OCI-LY1 (cell line): ENCODE measurements around the gene CACNA2D1.

Experiments used
- H2AFZ ChIP-seq: fragments of 200-600 bp; sonication (generic), shearing (Covaris generic); 2 replicates; pipeline ENCODE4 v1.6.0; 2014; ENCODE audit warnings: antibody characterized with exemption, mild to moderate bottlenecking, low read length
- H3F3A ChIP-seq: fragments of 200-600 bp; sonication (generic), shearing (Covaris generic); 2 replicates; pipeline ENCODE4 v1.6.0; 2014; ENCODE audit warnings: mild to moderate bottlenecking, antibody characterized with exemption, low read length, moderate library complexity; ENCODE audit not compliant: insufficient read depth
- H3K27ac ChIP-seq: fragments of 200-600 bp; sonication (generic); 2 replicates; pipeline ENCODE4 v1.5.1; 2014; ENCODE audit warnings: low read length, mixed run types, mild to moderate bottlenecking, low read depth; ENCODE audit not compliant: poor library complexity, severe bottlenecking
- H3K27me3 ChIP-seq: fragments of 200-600 bp; sonication (generic); 2 replicates; pipeline ENCODE4 v1.6.0; 2014; ENCODE audit warnings: antibody characterized with exemption, mild to moderate bottlenecking, low read length, moderate library complexity; ENCODE audit not compliant: insufficient read depth
- H3K36me3 ChIP-seq: fragments of 200-600 bp; sonication (generic); 2 replicates; pipeline ENCODE4 v1.6.1; 2014; ENCODE audit warnings: mild to moderate bottlenecking, antibody characterized with exemption, low read length, moderate library complexity, mixed read lengths; ENCODE audit not compliant: insufficient read depth
- H3K4me1 ChIP-seq: fragments of 200-600 bp; sonication (generic); 2 replicates; pipeline ENCODE4 v1.5.1; 2014; ENCODE audit warnings: mild to moderate bottlenecking, low read length, moderate library complexity; ENCODE audit not compliant: insufficient read depth, severe bottlenecking
- H3K4me2 ChIP-seq: fragments of 200-600 bp; sonication (generic), shearing (Covaris generic); 2 replicates; pipeline ENCODE4 v1.6.1; 2014; ENCODE audit warnings: low read length
- H3K4me3 ChIP-seq: fragments of 200-600 bp; sonication (generic); 2 replicates; pipeline ENCODE4 v1.5.1; 2014; ENCODE audit warnings: low read length, low read depth, mild to moderate bottlenecking, mixed read lengths; ENCODE audit not compliant: poor library complexity, severe bottlenecking
- H3K79me2 ChIP-seq: fragments of 200-600 bp; shearing (Covaris generic); 2 replicates; pipeline ENCODE4 v1.6.1; 2016; ENCODE audit warnings: mixed run types, low read length, mixed read lengths; ENCODE audit not compliant: insufficient read depth
- H3K9ac ChIP-seq: fragments of 200-600 bp; sonication (generic), shearing (Covaris generic); 2 replicates; pipeline ENCODE4 v1.6.1; 2014; ENCODE audit warnings: mild to moderate bottlenecking, low read length, mixed read lengths
- H3K9me2 ChIP-seq: fragments of 200-600 bp; sonication (generic), shearing (Covaris generic); 2 replicates; pipeline ENCODE4 v1.6.1; 2014; ENCODE audit warnings: low read depth, mild to moderate bottlenecking, low read length, mixed read lengths
- H3K9me3 ChIP-seq: fragments of 200-600 bp; shearing (Covaris generic); 2 replicates; pipeline ENCODE4 v1.6.1; 2014; ENCODE audit warnings: low read length, mixed read lengths
- H4K20me1 ChIP-seq: fragments of 200-600 bp; sonication (generic), shearing (Covaris generic); 2 replicates; pipeline ENCODE4 v1.6.0; 2016; ENCODE audit warnings: mild to moderate bottlenecking, low read length; ENCODE audit not compliant: insufficient read depth
- CTCF ChIP-seq: fragments of 200-600 bp; sonication (generic), shearing (Covaris generic); IDR thresholded peaks from 2 replicates; pipeline ENCODE4 v1.5.1; 2017; ENCODE audit warnings: mild to moderate bottlenecking, antibody characterized with exemption, low read length, moderate library complexity, mixed read lengths
- EZH2 ChIP-seq: fragments of 200-600 bp; sonication (generic), shearing (Covaris generic); IDR thresholded peaks from 2 replicates; pipeline ENCODE4 v1.8.0; 2017; ENCODE audit warnings: borderline replicate concordance, mixed run types, mild to moderate bottlenecking, antibody characterized with exemption, low read length, moderate library complexity, mixed read lengths

CACNA2D1 gene

GRCh38 chr7:82438521-82438920, 5.1 kb downstream of the CACNA2D1 start:
- no peaks in the 10 kb centered on the region for H3K36me3 ChIP-seq
- H3K79me2 ChIP-seq, result no peaks in the 10 kb centered on the region
- no peak overlapping the region for H3K4me2 ChIP-seq
- H3K27ac ChIP-seq, result no peak overlapping the region
- H4K20me1 ChIP-seq, result no peaks in the 10 kb centered on the region
- H3K9ac ChIP-seq, result no peak overlapping the region
- no peak overlapping the region for H3K4me3 ChIP-seq
- no peak for TF ChIP-seq EZH2
- TF ChIP-seq CTCF, result no peak
- H3K9me3 ChIP-seq, result no peaks in the 10 kb centered on the region
- H3K4me1 ChIP-seq, result no peaks in the 10 kb centered on the region
- no peak overlapping the region for H2AFZ ChIP-seq
- H3F3A ChIP-seq, result no peaks in the 10 kb centered on the region
- H3K9me2 ChIP-seq, result no peaks in the 10 kb centered on the region
- no peaks in the 10 kb centered on the region for H3K27me3 ChIP-seq

- no peak for TF ChIP-seq EZH2
- TF ChIP-seq CTCF, result no peak
- Histone ChIP-seq H3K9ac (no peak overlapping the region), H3K9me3 (no peaks in the 10 kb centered on the region), H3K36me3 (no peaks in the 10 kb centered on the region), H3F3A (no peaks in the 10 kb centered on the region), H3K79me2 (no peaks in the 10 kb centered on the region), H3K27ac (no peak overlapping the region), H3K9me2 (no peaks in the 10 kb centered on the region), H2AFZ (no peak overlapping the region), H3K4me1 (no peaks in the 10 kb centered on the region), H3K4me3 (no peak overlapping the region), H3K4me2 (no peak overlapping the region), H3K27me3 (no peaks in the 10 kb centered on the region), H4K20me1 (no peaks in the 10 kb centered on the region)
Observed at GRCh38 chr7:82435769-82436168, 7.8 kb downstream of the CACNA2D1 start.

- no peak overlapping the region for H2AFZ ChIP-seq
Observed at GRCh38 chr7:82434275-82435022, 9.1 kb downstream of the CACNA2D1 start.

More at GRCh38 chr7:82434275-82435022, 9.1 kb downstream of the CACNA2D1 start:
- Histone ChIP-seq H4K20me1 (no peaks in the 10 kb centered on the region), H3K79me2 (no peaks in the 10 kb centered on the region), H3K27ac (no peak overlapping the region), H3K9me2 (no peaks in the 10 kb centered on the region), H3K27me3 (no peaks in the 10 kb centered on the region), H3K4me2 (no peak overlapping the region), H3K9ac (no peak overlapping the region), H3K36me3 (no peaks in the 10 kb centered on the region), H3K4me1 (no peaks in the 10 kb centered on the region), H3F3A (no peaks in the 10 kb centered on the region), H3K4me3 (no peak overlapping the region), H3K9me3 (no peaks in the 10 kb centered on the region)
- TF ChIP-seq EZH2 (no peak), CTCF (no peak)
